Mesendoderm (in vitro differentiated cells): Measurements from ENCODE around the gene KRTAP1-3. TPM values are rescaled to one million over a fixed set of nuclear protein-coding genes. Genes with fewer than 3 reads are reported as not detected.

Source experiments
- DNase-seq: peaks from one replicate; pipeline ENCODE4 v3.0.0; 2013
- H2AK5ac ChIP-seq: 2 replicates; pipeline ENCODE4 v1.6.1; 2013; ENCODE audit warnings: low read length, inconsistent platforms
- H2BK120ac ChIP-seq: 2 replicates; pipeline ENCODE4 v1.6.1; 2013; ENCODE audit warnings: low read depth, mild to moderate bottlenecking, low read length, moderate library complexity, mixed read lengths
- H2BK15ac ChIP-seq: replicated peaks from 2 replicates; pipeline ENCODE4 v1.6.1; 2013; ENCODE audit warnings: low read depth, mild to moderate bottlenecking, moderate library complexity
- H2BK5ac ChIP-seq: 2 replicates; pipeline ENCODE4 v1.6.1; 2013; ENCODE audit warnings: low read length, inconsistent platforms
- H3K18ac ChIP-seq: 2 replicates; pipeline ENCODE4 v1.6.1; 2013; ENCODE audit warnings: mild to moderate bottlenecking, low read length, mixed read lengths
- H3K23ac ChIP-seq: one replicate; pipeline ENCODE4 v1.6.1; 2013; ENCODE audit warnings: low read length
- H3K27ac ChIP-seq: 2 replicates; pipeline ENCODE4 v1.5.1; 2013; ENCODE audit warnings: low read depth, mild to moderate bottlenecking, inconsistent platforms, low read length, moderate library complexity
- H3K27me3 ChIP-seq: 2 replicates; pipeline ENCODE4 v1.6.1; 2013; ENCODE audit warnings: low read length, control low read depth, mild to moderate bottlenecking, inconsistent platforms; ENCODE audit not compliant: insufficient read depth, poor library complexity
- H3K36me3 ChIP-seq: 2 replicates; pipeline ENCODE4 v1.6.1; 2013; ENCODE audit warnings: low read length, inconsistent platforms; ENCODE audit not compliant: control insufficient read depth, insufficient read depth
- H3K4ac ChIP-seq: one replicate; pipeline ENCODE4 v1.6.1; 2013; ENCODE audit warnings: low read depth, mild to moderate bottlenecking, low read length, moderate library complexity
- H3K4me1 ChIP-seq: 2 replicates; pipeline ENCODE4 v1.6.1; 2013; ENCODE audit warnings: low read depth, low read length, inconsistent platforms; ENCODE audit not compliant: control insufficient read depth
- H3K4me2 ChIP-seq: 2 replicates; pipeline ENCODE4 v1.6.1; 2013; ENCODE audit warnings: low read length
- H3K4me3 ChIP-seq: 2 replicates; pipeline ENCODE4 v1.5.1; 2013; ENCODE audit warnings: mild to moderate bottlenecking, low read length
- H3K56ac ChIP-seq: one replicate; pipeline ENCODE4 v1.6.1; 2013; ENCODE audit warnings: low read length
- H3K79me1 ChIP-seq: 2 replicates; pipeline ENCODE4 v1.6.1; 2013; ENCODE audit warnings: low read length, inconsistent platforms
- H3K79me2 ChIP-seq: 2 replicates; pipeline ENCODE4 v1.6.1; 2013; ENCODE audit warnings: mild to moderate bottlenecking, low read length; ENCODE audit not compliant: control insufficient read depth, insufficient read depth
- H3K9ac ChIP-seq: 2 replicates; pipeline ENCODE4 v1.6.1; 2013; ENCODE audit warnings: low read length, inconsistent platforms
- H4K5ac ChIP-seq: one replicate; pipeline ENCODE4 v1.6.1; 2013; ENCODE audit warnings: low read length
- H4K8ac ChIP-seq: one replicate; pipeline ENCODE4 v1.6.1; 2013; ENCODE audit warnings: low read depth, mild to moderate bottlenecking, control low read depth, low read length, moderate library complexity
- WGBS: extraction: QIAGEN DNeasy Blood & Tissue Kit; methylation state at CpG from one replicate; pipeline ENCODE4 v1.1.7; 2013; ENCODE audit warnings: low lambda C conversion rate, missing lambda C conversion rate; ENCODE audit not compliant: insufficient coverage; ENCODE audit errors: extremely low coverage; 5-methylcytosine and 5-hydroxymethylcytosine counted together
- small RNA-seq: library from polyadenylated mRNA; stranded (forward); fragments of <200 nt; extraction: miRNeasy Mini kit (QIAGEN cat#:217004); gene quantifications from one replicate; pipeline ENCODE3, GENCODE V24; 2013; ENCODE audit not compliant: insufficient read depth

KRTAP1-3 gene

DNA sequence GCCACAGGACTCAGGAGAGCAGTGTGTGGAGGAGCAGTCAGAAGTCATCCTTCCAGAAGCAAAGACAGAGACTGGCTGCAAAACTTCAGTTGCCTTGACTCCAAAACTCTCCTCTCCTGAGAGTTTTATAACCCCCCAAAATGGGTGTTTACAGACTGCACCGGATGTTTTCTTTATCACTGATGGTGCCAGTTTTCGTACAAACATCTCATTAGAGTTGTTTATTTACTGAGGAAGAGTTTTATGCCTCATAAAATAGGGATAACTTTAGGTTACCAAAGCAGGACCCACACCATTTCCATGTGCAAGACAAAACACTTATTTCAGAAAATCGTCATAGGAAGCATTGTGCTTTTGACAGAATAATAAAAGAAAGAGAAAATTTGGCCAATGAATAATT is 50.4 kb downstream of the KRTAP1-3 start, which contains the start of gene KRT40:
KRT40 (minus strand) TSS at position 101 of the 400 bp plus-strand sequence; CDS start at position 48, 53 bp downstream.
- Histone ChIP-seq H4K8ac (no peak within 1 kb of the TSS), H2BK120ac (no peak within 1 kb of the TSS), H3K4ac (no peak within 1 kb of the TSS), H3K4me3 (no peak within 1 kb of the TSS), H3K36me3 (no peaks in the 10 kb centered on the region), H2BK5ac (no peak within 1 kb of the TSS), H2AK5ac (no peak within 1 kb of the TSS), H3K56ac (no peak within 1 kb of the TSS), H3K79me1 (no peaks in the 10 kb centered on the region), H3K4me1 (no peaks in the 10 kb centered on the region), H3K9ac (no peak within 1 kb of the TSS), H3K23ac (no peak within 1 kb of the TSS), H3K79me2 (no peaks in the 10 kb centered on the region), H4K5ac (no peak within 1 kb of the TSS), H3K27ac (no peak within 1 kb of the TSS), H2BK15ac (no peak within 1 kb of the TSS), H3K27me3 (no peaks in the 10 kb centered on the region), H3K4me2 (no peak within 1 kb of the TSS), H3K18ac (no peak within 1 kb of the TSS)
- no CpG with 5 or more reads among the region's 3 CpGs for WGBS
- no peak for DNase-seq

Small RNA genes lying within 50 kb of the gene (small RNA-seq; reads per million reads assigned to genes)
- not detected for gene KRTAP3-4P
